Upper lobe of left lung (tissue), 4 donors: Measurements from ENCODE around the gene OSCAR.

Experiments
- CTCF ChIP-seq, 6 experiments: fragments of 450-650 bp in 4 of 6; fragments of 200-600 bp in 2 of 6; sonication (generic) in 2 of 6; IDR thresholded peaks; one replicate each; pipeline ENCODE4 v1.5.1; 2016 to 2019; ENCODE audit warnings: antibody characterized with exemption in 6 of 6
- POLR2A ChIP-seq, 4 donors: fragments of 450-650 bp; IDR thresholded peaks; one replicate each; pipeline ENCODE4 v1.5.1; 2016 to 2017; ENCODE audit warnings: antibody characterized with exemption in 4 of 4, mild to moderate bottlenecking in 2 of 4

DNA sequence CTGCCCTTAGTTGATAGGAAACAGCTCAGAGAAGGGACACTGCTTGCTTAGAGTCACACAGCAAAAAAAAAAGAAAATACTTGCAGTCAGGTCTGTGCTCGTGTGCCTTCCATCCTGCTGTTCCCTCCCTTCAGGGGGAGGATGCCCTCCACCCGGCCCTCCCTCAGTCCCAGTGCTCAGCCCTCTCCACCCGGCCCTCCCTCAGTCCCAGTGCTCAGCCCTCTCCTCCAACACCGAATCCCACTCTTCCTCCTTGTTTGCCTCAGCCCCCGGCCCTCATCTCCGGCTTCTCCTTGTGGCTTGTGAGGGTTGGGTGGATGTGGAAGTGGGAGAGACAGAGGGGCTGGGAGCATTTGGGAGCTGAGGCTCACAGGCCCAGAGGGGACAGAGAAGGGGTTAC, 9.0 kb upstream of the OSCAR start:
- TF ChIP-seq POLR2A (IDR thresholded peaks at IDR 0.05) (no peak), CTCF (IDR thresholded peaks at IDR 0.05) (no peak)
